AG20443 (cell line): Measurements from ENCODE around the gene GBX2.

Experiments used
- DNase-seq: peaks from one replicate; pipeline ENCODE4 v3.0.0; 2012; ENCODE audit warnings: low spot score, mixed read lengths

GBX2 gene

DNA sequence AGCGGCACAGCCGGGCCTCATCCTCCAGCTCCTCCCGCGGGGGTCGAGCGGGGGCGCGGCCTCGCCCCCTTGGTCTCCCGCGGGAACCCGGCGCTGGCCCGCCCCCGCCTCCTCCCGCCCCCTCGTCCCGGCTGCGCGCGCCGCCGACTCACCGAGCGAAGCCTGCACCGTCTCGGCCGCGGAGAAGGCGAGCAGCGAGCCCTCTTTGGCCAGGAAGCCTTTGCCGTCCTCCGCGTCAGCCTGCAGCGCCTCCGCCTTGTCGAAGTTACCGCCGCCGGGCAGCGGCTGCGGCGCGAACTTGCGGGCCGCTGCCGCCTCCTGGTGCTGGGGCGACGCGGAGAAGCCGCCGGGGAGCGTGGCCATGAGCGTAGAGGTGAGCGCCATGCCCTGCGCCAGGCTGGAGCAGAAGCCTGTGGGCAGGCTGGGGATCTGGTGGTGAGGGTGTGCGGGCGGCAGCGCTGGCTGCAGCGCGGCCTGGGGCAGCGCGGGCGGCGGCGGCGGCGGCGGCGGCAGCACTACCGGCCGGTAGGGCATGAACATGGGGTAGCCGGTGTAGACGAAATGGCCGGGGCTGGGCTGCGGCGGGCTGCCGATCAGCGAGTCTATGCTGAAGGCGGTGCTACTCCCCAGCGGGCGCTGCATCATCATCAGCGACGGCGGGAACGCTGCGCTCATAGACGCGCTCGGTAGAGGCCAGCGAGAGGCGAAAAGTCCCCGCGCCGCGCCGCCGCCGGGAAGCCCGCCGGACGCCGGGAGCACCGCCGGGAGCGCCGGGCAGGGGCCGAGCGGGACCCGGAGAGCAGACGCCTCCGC is 683 bp downstream of the GBX2 start:
- peak; percentile 67 for DNase-seq

DNA sequence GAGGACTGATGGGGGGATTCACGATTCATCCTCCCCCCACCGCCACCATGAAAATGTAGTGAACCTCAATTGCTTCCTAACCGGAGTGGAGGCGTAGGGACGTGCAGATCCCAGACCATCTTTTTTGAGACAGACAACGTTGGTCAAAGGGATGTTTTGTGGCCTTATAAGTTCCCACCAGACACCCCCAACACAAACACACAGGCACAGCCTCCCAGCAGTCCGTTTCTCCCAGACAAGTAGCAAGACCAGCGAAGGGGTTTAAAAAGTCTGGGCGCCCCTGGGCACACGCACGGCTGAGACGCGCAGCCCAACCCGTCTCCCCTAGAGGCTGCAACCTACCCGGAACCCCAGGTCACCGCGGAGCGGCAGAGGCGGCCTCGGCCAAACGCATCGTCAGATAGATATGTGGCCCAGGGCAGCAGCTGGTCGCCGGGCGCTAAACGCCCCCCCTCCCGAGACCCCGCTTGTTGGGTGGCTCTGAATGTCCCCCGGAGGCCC is 1.3 kb downstream of the GBX2 start:
- DNase-seq, result peak; percentile 17

- DNase-seq, result peak; percentile 36
Observed at GRCh38 chr2:236165842-236166795, 2.1 kb downstream of the GBX2 start.

DNA sequence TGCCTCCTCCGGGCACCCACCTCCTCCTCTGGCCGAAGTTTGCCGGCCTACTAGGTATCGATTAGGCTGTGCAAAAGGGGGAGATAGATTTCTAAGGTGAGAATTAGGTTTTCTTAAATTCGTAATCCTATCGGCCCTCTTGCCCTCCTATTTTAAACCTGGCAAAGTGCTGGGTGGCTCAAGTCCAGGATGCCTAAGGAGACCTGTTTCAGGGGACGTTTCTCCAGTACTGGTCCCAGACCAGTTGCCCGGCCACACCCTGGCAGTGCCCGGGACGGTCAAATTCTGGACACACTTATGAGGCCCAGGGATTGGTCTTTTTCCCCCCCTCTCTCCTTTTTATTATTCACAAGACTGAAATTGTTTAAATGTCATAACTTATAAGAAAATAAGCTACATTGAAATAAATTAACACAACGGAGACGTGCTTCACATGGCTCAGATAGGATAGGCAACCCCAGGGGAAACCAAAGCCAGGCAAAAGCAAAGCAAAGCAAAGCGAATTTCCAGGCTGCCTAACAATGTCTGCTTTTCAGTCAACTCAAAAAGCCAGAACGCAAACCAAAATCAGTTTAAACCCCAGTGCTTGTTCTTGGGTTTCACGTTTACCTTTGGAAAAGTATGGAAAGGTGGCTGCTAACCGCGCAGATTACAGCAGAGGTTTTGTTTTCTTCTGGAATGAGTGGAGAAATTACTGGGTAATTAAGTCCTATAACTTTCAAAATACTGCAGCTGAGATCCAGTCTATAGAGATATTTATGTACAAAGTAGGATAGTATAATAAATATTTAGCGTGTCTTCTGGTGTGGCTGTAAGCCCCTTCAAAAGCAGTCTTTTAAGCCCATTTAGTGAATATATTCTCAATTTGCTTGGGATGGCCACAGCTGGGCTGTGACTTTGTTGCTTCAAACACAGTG is 3.0 kb downstream of the GBX2 start:
- DNase-seq, result peak; percentile 3

GRCh38 chr2:236164201-236164924 is 3.8 kb downstream of the GBX2 start:
- DNase-seq, result peak; percentile 60

- peak; percentile 19 for DNase-seq
Observed at GRCh38 chr2:236163471-236164200, 4.5 kb downstream of the GBX2 start.

- DNase-seq, result peak; percentile 14
Observed at GRCh38 chr2:236162882-236163470, 5.2 kb downstream of the GBX2 start.

- peak; percentile 12 for DNase-seq
Observed at GRCh38 chr2:236162031-236162845, 5.9 kb downstream of the GBX2 start.

- peak; percentile 12 for DNase-seq
Observed at GRCh38 chr2:236161531-236161930, 6.7 kb downstream of the GBX2 start.

DNA sequence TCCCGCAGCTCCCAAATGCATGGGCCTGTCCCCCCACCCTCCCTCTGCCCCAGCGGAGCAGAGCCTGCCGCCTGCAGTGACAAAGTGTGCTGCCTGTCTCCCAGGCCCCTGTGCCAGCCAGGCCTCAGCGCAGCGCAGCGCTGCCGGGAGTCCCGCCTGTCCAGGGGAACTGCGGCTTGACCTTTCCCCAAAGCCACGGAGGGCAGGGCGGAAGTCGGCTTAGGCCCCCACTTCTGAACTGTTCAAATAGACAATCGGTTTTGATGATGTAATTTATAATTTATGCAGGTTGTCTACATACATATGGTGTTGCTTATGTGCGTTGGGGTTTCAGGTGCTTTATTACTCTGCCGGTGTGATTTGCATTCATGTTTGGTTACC is 7.1 kb downstream of the GBX2 start:
- DNase-seq, result peak; percentile 7

- DNase-seq, result peak; percentile 8
Observed at GRCh38 chr2:236160366-236161081, 7.7 kb downstream of the GBX2 start.

DNA sequence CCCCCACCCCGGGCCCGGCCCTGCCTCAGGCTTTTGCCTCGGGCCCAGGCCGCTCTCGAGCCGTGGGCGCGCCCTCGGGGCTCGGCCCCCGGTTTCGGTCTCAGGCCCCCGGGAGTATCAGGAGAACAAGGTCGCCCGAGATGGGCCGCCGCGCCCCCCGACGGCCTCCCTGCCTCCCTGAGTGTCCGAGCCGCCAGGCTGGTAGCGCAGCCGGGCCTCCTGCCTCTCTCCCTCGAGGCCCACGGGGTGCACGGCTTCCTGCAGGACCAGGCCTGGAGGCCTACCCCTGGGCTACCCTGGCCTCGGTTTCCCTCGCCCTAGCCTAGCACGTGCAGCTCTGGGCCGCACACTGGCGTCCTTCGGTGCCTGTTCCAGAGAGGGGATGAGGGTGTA is 8.4 kb downstream of the GBX2 start:
- DNase-seq, result no peak

GRCh38 chr2:236158969-236159777 is 9.0 kb downstream of the GBX2 start:
- DNase-seq, result peak; percentile 7

GRCh38 chr2:236157815-236158498 is 10.2 kb downstream of the GBX2 start:
- peak; percentile 9 for DNase-seq

DNA sequence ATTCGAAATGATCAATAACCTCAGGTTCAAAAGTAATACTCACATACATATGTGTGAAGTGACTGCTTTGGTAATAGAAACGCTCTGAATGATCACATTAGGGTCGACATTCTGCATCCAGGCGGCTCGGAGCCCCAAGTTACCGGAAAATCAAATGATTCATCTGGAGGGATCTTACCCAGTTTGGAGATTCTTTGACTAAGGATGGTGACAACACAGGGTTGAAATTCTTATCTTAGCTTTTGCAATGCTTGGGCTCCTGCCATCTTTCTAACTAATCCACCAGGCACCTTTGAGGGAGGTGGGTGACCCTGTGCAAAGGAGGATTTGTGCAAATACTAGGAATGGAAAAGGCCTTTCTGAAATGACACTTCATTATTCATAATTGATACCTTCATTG is 10.8 kb downstream of the GBX2 start:
- peak; percentile 6 for DNase-seq

GRCh38 chr2:236156860-236157194 is 11.4 kb downstream of the GBX2 start:
- peak; percentile 8 for DNase-seq
